SK-N-SH (cell line): ENCODE results near the gene PROX1.

Experiments
- CHD2 ChIP-seq: fragments of 150-350 bp; IDR thresholded peaks from 2 replicates; pipeline ENCODE4 v1.6.1; 2018; ENCODE audit warnings: low read length; ENCODE audit not compliant: partially characterized antibody
- CTCF ChIP-seq: fragments of 200-600 bp; sonication (generic); IDR thresholded peaks from 2 replicates; pipeline ENCODE4 v1.6.1; 2017; ENCODE audit warnings: antibody characterized with exemption, mild to moderate bottlenecking, moderate library complexity
- EP300 ChIP-seq, 2 experiments: IDR thresholded peaks; 2 replicates each; pipeline versions ENCODE4 v1.4.0 to v1.6.1; 2012; ENCODE audit warnings: borderline replicate concordance in 1 of 2, low read depth in 1 of 2, low read length in 1 of 2
- FOXJ3 ChIP-seq: sonication (generic); formaldehyde crosslinking; IDR thresholded peaks from 2 replicates; pipeline ENCODE4 v1.5.1; 2020; ENCODE audit warnings: mild to moderate bottlenecking, missing genetic modification reagents
- MAX ChIP-seq: IDR thresholded peaks from 2 replicates; pipeline ENCODE4 v1.4.0; 2012; ENCODE audit warnings: low read depth
- NRF1 ChIP-seq: IDR thresholded peaks from 2 replicates; pipeline ENCODE4 v1.6.1; 2012; ENCODE audit warnings: low read depth, mild to moderate bottlenecking, low read length
- POLR2AphosphoS5 ChIP-seq: IDR thresholded peaks from 2 replicates; pipeline ENCODE4 v1.6.1; 2012; ENCODE audit warnings: low read depth, low read length
- USF2 ChIP-seq: fragments of 150-350 bp; IDR thresholded peaks from 2 replicates; pipeline ENCODE4 v1.6.1; 2017; ENCODE audit warnings: antibody characterized with exemption, low read length, low read depth, borderline replicate concordance

- TF ChIP-seq CTCF, result no peak
- no peak for TF ChIP-seq POLR2AphosphoS5
- TF ChIP-seq CHD2, result no peak
- no peak for TF ChIP-seq EP300 (IDR thresholded peaks at IDR 0.05; ENCODE audit: borderline replicate concordance in 1 of 2, low read depth in 1 of 2, low read length in 1 of 2)
- TF ChIP-seq USF2, result no peak
- TF ChIP-seq NRF1, result no peak
- no peak for TF ChIP-seq FOXJ3 (CRISPR knock-in tag)
- no peak for TF ChIP-seq MAX
These were observed 885 bp upstream of the PROX1 start for GRCh38 chr1:213986925-213987250.
